DMS 273 (cell line): ENCODE measurements around the gene CDS2.
A peak's percentile ranks its signal among the peaks of the same experiment; 100 is the strongest.

ENCODE experiments used
- DNase-seq: peaks from one replicate; lab custom pipeline; 2025; ENCODE audit not compliant: unreplicated experiment; lab: John Stamatoyannopoulos, UW

The CDS2 gene

DNA sequence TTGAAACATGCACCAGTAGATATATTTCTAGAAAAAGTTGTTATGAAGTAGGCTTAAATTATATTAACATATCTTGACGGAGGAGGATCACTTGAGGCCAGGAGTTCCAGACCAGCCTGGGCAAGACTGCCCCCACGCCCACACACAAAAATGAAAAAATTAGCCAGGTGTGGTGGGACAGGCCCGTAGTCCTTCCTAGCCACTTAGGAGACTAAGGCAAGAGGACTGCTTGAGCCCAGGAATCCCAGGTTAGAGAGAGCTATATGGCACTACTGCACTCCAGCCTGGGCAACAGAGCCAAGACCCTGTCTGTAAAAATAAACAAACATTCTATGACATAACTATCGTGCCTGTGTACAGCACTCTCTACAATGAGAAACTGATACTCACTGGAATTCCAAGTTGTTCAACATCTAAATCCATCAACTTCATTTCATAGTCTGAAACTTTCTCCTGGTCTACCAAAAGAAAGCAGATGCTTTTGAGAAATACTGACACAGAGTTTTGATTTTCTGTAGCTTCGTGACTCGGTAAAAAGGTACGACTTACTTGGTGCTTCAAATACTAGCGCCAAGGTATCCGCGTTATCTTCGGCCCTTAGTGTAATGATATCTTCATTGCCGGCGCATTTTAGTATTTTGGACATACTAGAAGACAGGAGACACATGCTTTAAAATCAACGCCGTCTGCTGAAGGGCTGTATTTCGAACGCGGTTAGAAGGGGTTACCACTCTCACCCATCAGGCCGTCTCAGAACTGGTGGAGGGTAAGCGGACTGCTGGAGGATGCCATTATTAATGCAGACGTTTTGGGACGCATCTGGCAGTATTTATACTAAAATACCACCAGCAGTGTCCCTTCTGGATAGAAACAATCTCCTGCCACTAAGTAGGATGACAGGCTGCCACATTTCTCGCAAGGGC lies 8.3 kb upstream of the CDS2 start:
- peak; percentile 63 for DNase-seq

DNA sequence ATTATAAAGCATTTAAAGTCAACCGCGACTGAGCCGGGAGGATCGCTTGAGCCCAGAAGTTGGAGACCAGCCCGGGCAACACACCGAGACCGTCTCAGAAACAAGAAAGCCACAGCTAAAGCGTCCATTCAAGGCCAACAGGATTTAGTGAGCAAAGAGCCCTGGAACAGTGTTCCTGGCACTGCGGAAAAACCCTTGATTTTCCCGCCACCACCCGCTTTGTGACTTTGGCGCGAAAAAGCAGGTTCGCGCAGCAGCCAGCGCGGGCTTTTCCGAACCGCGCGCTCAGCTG lies 7.7 kb upstream of the CDS2 start:
- no peak for DNase-seq

DNA sequence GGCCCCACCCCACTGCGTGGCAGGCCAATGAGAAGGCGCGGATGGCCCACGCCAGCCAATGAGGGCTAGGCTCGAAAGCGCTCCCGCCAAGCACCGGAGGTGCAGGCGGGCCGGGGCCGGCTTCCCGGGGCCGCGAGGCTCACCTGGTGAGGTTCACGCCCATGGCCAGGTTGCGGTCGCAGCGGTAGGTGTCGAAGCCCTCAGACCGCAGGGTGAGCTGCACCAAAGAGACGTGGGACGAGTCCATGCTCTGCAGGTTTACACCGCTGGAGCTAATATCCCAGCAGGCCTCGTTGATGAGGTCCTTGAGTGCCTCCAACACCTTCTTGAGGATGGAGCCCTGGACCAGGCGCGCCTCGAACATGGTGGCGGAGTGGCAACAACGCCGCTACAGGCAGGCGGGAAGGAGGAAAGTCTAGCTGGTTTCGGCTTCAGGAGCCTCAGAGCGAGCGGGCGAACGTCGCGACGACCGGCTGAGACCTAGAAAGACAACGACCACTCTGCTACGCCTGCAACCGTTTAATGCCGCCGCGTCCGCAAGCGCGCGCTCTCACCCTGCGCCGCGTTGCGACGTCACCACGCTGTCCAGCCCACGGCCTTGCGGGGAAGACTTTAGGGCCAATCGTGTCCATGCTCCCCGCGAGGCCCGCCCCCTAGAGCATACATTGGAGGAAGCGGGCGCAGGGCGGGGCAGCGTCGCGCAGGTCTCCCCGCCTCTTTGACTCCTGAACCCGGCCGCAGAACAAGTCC lies 7.2 kb upstream of the CDS2 start, which contains the start of gene PCNA:
PCNA (minus strand) TSS at position 524 of the 750 bp plus-strand sequence; CDS start at position 364, 160 bp downstream.
- peak; percentile 99 for DNase-seq

DNA sequence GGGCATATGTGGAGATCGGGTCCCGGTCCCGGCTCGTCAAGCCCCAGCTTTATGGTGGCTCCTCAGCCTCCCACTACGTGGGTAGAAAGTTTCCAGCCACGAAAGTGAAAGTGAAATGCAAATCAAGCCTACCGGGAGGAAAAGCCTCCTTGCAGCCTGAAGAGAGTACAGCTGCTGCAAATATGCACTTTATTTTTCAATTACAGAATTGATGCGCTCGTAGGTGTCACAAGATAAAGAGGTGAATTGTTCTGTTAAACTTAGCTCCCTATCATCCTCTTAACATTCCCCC lies 6.7 kb upstream of the CDS2 start:
- no peak for DNase-seq

DNA sequence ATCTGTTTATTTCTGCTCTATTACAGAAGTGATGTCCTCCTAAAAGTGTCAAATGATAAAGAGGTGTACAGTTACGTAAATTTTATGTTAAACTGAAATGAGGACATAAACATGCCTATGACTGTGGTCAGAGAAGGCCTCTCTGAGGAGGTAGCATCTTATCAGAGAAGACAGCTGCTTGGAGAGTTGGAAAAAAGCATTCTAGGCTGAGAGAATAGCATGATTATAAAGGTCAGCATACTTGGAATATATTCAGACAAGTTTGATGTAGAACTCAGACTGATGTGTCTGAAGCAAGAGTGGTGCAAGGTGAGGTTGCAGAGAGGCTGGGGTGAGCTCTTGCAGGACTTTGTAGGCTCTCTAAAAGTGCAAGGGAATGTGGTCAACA lies 3.9 kb upstream of the CDS2 start:
- no peak for DNase-seq

DNA sequence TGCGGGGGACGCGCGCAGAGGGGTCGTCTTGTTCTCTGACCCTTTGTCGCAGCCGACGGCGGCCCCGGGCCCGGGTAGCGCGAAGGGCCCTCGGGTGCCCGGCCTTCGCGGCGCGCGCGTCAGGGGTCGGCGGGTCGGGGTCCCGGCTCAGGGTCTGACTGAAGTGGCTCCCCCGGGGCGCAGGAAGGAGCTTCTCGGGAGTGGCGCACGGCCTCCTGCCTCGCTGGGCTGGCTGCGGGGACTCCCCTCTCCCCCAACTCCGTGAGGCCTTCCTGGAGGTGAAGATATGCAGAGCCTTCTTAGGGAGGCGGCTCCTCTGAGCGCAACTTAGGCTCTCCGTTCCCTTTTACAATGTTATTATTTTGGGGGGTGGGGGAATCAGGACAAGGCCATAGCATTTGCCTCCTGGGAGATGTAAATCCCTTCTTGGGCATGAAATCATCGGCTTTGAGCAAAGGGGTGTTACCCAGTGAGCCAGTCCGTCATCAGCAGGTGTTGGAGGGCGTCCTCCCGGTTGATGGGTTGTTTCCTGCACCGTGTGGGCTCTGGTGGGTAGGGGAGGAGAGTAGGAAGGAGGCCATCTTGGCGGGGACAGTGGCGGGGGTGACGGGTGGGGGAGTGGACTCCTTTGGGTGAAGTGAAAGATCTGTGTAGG lies 523 bp downstream of the CDS2 start:
- peak; percentile 77 for DNase-seq

DNA sequence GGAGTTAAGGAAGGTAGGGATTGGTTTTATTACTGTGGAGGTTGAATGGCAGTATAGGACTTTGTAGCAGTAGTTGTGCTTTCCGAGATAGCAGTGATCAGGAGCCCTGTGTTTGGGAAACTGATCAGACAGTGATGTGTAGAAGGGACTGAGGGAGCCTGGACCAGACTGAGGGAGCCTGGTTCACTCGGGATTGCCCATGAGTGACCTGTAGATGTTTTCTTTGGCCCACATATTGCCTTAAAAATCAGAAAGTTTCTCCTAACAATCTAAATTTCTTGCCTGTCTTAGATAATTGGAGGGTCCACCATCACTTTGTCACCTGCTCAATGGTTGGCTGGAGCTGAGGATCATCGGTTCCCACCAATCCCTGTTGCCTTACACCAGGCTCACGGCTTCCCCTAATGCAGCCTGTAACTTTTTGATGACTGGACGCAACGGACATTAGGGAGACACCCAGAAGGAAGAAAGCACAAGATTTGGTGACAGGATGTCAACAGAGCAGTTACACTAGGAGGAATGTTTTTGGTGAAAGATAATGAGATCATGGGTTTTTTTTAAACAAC lies 1.1 kb downstream of the CDS2 start:
- no peak for DNase-seq

DNA sequence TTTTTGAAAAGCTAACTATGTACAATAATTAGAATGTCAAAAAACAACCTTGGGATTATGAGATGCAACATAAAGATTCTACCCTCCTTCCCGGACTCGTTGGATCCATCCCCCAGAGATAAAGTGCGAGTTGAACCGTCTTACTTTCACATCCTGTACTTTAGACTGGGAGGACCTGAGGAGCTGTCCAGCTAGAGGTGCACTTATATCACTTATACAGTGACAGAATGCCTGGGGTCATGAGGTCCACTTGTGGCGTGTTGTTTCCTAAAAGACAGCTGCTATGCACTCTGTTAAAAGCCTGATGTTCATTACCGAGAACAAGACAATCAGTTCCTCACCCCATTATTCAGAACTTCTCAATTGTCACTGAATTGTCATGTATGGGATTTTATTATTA lies 2.1 kb downstream of the CDS2 start:
- no peak for DNase-seq

DNA sequence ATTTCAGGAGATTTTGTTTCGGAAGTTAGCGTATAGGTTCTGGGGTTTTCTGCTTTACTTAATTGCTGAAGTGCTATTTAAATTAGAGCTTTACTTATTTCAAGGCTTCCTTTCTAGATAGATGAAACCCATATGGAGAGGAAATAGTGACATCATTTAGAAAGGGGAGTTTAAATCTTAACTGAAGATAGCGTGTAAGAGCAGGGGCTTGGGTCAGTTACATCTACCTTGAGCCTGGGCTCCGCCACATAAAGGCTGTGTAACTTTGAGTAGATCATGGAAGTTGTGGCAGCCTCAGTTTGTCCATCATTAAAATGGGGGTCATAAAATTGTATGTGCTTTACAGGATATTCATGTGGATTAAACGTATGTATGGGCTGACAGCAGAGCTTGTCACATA lies 4.7 kb downstream of the CDS2 start:
- DNase-seq: no peak

DNA sequence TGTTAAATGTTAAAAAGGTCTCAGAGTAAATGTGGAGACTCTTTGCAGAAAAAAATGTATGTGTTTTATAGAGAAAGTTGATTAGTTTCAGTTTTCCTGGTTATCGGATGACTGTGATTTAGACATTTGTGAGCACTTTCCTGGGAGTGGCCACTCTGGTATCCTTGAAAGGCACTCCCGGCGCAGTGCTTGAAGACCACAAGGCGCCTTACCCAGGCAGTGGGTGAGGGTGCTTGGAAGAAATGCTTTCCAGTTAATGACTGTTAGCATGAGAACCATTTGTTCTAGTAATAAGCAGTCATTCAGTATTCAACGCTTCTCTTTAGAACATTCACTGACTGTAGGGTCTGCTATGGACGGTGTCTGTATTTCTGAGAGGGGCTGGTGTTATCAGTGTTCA lies 7.2 kb downstream of the CDS2 start:
- no peak for DNase-seq

DNA sequence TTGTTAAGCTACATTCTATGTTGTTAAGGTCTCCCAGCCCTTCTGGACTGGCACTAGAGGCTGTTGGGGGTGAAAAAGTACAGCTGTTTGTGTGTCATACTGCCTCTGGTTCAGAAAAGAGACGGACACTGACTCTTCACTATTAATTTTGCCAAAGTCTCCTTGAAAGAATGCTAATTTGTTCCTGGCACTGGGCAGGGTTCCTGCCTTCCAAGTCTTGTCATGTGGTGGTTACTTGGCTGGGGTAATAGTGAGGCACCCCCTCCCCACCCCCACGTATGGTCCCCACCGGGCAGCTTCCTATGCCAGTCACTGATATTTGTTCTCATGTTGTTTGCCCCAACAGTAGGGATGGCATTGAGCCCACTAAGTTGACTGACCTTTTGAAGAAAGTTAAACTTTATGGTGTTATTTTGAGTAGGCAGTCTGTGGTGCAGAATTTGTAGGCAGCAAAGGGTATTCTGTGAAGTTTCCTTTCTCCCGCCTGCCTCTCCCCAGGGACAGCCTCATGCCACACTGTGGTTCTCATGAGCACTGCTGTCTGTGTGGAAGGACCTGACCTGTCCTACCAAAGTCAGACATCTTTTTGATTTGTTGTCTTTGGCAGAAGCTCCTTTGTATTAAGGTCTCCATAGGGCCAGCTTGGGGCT lies 8.7 kb downstream of the CDS2 start:
- no peak for DNase-seq

DNA sequence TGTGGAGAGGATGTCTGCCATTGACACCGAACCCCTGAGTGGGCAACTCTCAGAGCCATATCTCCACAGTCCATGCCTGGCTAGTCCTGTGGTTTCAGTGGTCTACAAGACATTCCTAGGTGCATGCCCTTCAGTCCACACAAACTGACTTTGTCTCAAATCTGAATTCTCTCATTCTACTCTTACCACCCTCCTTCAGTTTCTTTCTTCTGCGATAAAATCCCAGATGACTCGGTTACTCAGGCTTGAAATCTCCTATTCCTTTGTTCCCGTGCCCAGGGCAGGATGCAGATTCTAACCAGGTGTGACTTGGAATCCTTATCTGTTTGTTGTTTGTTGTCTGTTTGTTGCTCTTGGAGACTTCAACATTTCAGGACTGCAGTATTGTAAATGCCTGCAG lies 9.3 kb downstream of the CDS2 start:
- no peak for DNase-seq

DNA sequence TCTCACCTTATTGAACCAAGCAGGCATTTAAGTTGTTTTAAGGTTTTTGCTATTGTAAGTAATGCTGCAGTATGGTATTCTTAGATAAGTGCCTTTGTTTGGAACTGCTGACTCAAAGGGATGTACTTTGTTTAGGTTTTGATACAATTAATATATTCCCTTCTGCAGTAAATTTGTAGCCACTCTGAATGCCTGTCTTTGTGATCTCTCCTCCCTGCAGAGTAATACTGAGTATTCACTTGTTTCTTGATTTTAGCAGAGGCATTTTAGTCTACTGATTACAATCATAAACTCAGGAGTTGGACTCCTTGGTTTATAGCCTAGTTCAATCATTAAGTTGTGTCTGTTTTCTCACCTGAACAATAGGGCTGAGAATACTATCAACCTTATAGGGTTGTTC lies 13.4 kb downstream of the CDS2 start:
- no peak for DNase-seq

DNA sequence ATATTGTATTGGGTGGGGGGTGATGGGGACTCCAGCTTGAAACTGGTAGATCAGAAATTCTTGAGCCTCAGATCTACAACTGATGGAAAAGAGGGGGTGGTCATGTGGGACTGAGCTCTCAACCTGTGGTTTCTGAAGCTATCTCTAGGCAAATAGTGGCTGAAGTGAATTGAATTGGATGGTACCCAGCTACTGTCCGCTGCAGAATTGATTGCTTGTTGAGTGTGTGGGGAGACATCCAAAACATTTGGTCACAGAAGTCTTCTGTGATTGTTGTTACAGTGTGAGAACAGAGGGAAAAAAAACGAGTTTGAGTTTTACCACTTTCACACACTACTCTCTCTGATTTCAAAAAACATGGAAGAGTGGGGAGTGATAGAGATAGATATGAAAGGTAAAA lies 14.8 kb downstream of the CDS2 start:
- DNase-seq: no peak

DNA sequence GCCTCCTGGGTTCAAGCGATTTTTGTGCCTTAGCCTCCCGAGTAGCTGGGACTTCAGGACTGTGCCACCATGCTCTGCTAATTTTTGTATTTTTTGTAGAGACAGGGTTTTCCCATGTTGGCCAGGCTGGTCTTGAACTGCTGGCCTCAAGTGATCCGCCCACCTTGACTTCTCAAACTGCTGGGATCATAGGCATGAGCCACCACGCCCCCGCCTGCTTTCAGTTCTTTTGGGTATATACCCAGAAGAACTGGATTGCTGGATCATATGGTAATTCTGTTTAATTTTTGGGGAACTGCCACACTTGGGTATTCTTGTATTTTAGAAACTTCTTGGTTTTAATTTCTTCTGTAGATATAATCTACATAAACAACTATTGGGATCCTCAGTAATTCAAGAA lies 17.0 kb downstream of the CDS2 start:
- DNase-seq: no peak

DNA sequence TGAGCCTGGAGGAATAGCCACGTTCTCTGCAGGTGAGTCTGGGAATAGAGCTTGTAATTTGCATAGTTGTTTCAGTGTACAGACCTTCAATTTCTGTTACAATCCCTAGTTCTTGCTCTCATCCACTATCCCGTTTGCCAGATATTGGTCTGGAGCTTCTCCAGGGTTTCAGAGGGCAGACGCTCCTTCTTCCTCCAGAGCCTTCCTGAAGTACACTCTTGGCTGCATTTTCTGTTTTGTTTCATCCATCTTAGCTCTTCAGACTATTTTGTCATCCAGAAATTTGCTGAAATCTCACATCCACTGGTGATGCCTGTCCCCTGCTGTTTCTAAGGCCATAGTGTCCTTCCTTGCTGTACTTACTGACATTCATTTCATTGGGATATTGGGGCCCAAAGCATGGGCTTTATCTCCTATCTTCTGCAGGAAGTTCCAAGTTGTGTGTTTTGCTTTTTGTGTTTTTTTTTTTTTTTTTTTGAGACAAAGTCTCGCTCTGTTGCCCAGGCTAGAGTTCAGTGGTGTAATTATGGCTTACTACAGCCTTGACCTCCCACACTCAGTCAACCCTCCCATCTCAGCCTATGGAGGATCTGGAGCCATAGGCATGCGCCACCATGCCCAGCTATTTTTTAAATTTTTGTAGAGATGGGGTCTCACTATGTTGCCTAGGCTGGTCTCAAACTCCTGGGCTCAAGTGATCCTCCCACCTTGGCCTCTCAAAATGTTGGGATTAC lies 18.7 kb downstream of the CDS2 start:
- no peak for DNase-seq

DNA sequence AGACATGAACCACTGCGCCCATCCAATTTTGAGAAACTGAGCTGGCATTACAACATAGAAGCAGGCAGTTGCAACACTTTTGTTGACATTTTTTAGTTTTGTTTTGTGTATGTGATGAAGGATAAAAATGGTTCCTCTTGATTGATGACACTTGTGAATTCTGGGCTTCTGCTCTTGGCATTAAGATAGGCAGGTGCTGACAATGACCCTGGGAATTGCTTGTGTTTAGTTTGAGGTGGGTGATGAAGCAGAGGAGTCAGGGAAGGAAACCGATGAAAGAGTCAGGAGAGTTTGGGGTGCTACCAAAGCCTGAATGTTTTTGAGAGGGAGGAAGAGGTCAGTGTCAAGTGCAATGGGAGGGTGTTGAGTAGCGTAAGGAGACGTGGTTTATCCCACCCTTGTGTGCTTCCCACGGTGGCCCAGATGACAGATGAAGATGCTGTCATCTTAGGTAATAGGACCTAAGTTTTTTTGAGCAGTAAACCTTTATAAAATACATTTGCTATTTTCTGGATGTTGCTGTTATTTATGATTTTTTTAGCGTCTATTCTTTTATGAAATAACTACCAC lies 19.4 kb downstream of the CDS2 start:
- no peak for DNase-seq

DNA sequence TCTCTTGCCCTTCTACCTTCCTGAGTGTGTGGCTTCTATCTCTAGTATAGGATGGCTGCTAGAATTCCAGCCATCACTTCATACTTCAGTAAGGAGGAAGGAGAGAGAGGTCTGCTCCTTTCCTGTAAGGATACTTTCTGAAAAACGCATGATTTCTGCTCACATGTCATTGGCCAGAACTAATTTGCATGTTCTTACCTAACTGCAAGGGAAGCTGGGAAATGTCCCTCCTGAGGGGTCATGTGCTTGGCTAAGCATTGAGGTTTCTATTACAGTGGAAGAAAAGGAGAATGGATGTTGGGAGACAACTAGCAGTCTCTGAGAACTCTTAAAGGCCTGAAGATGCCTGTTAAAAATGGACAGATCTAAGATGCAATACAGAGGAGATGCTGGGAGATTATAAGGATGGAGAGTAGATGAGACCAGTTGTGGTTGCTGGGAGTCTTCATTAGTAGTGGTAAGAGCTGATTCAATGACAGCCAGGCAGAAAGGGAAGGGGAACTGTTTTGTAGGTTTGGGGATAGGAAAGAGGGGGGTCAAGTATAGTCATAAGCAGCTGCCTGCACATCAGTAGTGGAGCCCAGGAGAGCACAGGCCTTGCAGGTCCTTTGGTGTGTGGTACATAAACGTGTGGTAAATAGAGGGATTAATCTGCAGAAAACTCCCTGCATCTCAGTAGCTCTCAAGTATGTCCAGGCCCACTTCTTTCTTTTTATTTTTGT lies 20.2 kb downstream of the CDS2 start:
- no peak for DNase-seq

DNA sequence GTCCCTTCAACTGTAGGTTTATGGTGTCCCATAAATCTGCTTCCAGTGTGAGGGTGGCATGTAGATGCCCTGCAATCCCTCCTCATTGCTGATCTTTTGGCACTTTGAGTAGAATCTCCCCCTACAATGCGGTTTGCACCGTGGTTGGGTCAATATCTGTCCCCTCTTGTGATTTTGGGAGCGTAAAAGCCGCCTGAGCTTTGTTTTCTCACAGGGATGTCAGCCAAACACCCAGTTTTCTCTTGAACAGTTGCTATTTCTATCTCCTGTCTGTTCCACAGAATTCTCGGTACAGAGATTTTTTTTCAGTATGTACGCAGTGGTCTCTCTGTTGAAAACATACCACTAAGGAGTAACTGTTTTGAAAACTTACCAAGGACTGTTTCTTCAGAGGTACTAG lies 21.8 kb downstream of the CDS2 start:
- no peak for DNase-seq

DNA sequence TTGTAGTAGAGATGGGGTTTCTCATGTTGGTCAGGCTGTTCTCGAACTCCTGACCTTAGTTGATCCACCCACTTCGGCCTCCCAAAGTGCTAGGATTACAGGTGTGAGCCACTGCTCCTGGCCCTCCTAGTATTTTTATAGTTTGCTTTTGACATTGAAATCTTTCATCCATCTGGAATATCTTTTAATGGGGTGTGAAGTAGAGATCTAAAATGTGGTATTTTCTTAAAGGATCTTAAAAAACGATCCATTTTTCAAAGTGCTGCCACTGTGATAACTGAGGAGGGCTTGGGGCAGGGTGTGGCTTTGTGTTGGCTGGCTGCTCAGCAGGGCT lies 23.1 kb downstream of the CDS2 start:
- DNase-seq: no peak
